ENCODE measurements around the gene DCAF6.

DNA sequence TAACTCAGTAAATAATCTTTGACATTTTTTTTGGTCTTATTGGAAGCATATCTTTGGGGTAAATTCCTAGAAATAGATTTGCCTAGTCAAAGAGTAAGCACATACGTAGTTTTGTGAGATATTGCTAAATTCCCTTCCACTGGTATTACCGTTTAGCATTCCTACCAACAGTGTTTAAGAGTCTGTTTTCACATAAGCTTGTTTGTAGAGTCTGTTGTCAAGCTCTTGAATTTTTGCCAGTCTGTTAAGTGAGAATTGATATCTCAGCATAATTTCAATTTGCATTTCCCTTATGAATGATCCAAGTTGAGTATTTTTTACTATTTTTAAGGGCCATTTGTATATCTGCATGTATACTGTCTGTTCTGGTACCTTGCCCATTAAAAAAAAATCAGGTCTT is 37.3 kb downstream of the DCAF6 start:
- TF ChIP-seq, protein P1, sequence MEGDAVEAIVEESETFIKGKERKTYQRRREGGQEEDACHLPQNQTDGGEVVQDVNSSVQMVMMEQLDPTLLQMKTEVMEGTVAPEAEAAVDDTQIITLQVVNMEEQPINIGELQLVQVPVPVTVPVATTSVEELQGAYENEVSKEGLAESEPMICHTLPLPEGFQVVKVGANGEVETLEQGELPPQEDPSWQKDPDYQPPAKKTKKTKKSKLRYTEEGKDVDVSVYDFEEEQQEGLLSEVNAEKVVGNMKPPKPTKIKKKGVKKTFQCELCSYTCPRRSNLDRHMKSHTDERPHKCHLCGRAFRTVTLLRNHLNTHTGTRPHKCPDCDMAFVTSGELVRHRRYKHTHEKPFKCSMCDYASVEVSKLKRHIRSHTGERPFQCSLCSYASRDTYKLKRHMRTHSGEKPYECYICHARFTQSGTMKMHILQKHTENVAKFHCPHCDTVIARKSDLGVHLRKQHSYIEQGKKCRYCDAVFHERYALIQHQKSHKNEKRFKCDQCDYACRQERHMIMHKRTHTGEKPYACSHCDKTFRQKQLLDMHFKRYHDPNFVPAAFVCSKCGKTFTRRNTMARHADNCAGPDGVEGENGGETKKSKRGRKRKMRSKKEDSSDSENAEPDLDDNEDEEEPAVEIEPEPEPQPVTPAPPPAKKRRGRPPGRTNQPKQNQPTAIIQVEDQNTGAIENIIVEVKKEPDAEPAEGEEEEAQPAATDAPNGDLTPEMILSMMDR (IDR thresholded peaks at IDR 0.05; ENCODE audit: borderline replicate concordance, extremely low read depth, low read length, poor library complexity, severe bottlenecking) = no peak
- TF ChIP-seq EZH2 (IDR thresholded peaks at IDR 0.05; ENCODE audit: borderline replicate concordance, low read depth, low read length, severe bottlenecking) = no peak
